Upper lobe of left lung (tissue), 6 donors: ENCODE data around the gene PRELP. TPM values are rescaled to one million over a fixed set of nuclear protein-coding genes. Genes with fewer than 3 reads are reported as not detected.

Experiments used
- ATAC-seq, 2 donors: fragments of 200-7000 bp; cut with Tn5 transposase; one replicate each; pipeline ENCODE4 v1.9.1; 2022; ENCODE audit warnings: mild to moderate bottlenecking in 2 of 2, moderate library complexity in 2 of 2; ENCODE audit not compliant: low FRiP score in 2 of 2
- DNase-seq, 2 donors: peaks; one replicate each; pipeline ENCODE4 v3.0.0-alpha.2; 2019 to 2020
- H3K27ac ChIP-seq, 4 donors: fragments of 200-600 bp; sonication (generic); one replicate each; pipeline ENCODE4 v1.5.1; 2016 to 2019
- H3K27me3 ChIP-seq, 4 donors: fragments of 200-600 bp; sonication (generic); one replicate each; pipeline ENCODE4 v1.5.1; 2017 to 2019
- H3K36me3 ChIP-seq, 4 donors: fragments of 200-600 bp; sonication (generic); one replicate each; pipeline ENCODE4 v1.5.1; 2016 to 2019
- H3K4me1 ChIP-seq, 4 donors: fragments of 200-600 bp; sonication (generic); one replicate each; pipeline ENCODE4 v1.5.1; 2018 to 2019
- H3K4me3 ChIP-seq, 4 donors: fragments of 200-600 bp; sonication (generic); one replicate each; pipeline ENCODE4 v1.5.1; 2017 to 2019; ENCODE audit warnings: mild to moderate bottlenecking in 2 of 4, moderate library complexity in 1 of 4
- H3K9me3 ChIP-seq, 4 donors: fragments of 200-600 bp; sonication (generic); one replicate each; pipeline ENCODE4 v1.5.1; 2018 to 2019
- EP300 ChIP-seq, 4 donors: sonication (generic); formaldehyde crosslinking; IDR thresholded peaks; one replicate each; pipeline ENCODE4 v1.5.1; 2017; ENCODE audit warnings: antibody characterized with exemption in 4 of 4, control low read depth in 2 of 4
- POLR2A ChIP-seq, 4 donors: fragments of 450-650 bp; IDR thresholded peaks; one replicate each; pipeline ENCODE4 v1.5.1; 2016 to 2017; ENCODE audit warnings: antibody characterized with exemption in 4 of 4, mild to moderate bottlenecking in 2 of 4
- POLR2AphosphoS5 ChIP-seq, 2 donors: sonication (generic); formaldehyde crosslinking; IDR thresholded peaks; one replicate each; pipeline ENCODE4 v1.5.1; 2017; ENCODE audit warnings: antibody characterized with exemption in 2 of 2
- WGBS, 2 donors: methylation state at CpG; one replicate each; pipeline ENCODE4 v1.1.5; 2017 to 2018; 5-methylcytosine and 5-hydroxymethylcytosine counted together
- total RNA-seq, 6 donors: library from RNA; depleted of rRNA in 4 of 6; stranded (reverse); fragments of >200 nt in 4 of 6; gene quantifications; one replicate each; pipeline versions ENCODE4 v1.1.0 to v1.2.1, GENCODE V29; 2016 to 2021
- TF ChIP-seq, protein P1 (sequence below), 6 experiments: fragments of 450-650 bp in 4 of 6; fragments of 200-600 bp in 2 of 6; sonication (generic) in 2 of 6; IDR thresholded peaks; one replicate each; pipeline ENCODE4 v1.5.1; 2016 to 2019; ENCODE audit warnings: antibody characterized with exemption in 6 of 6
- donor health status: DM: no; HTN: no; CAD: no; lungs with moderate emphysema.
- donor health status: DM: no; HTN: yes; CAD: no; lungs with severe emphysema.

Gene PRELP
- total RNA-seq, 6 donors from 2014 or later: 30.4 to 104 (median 47.3) TPM

DNA sequence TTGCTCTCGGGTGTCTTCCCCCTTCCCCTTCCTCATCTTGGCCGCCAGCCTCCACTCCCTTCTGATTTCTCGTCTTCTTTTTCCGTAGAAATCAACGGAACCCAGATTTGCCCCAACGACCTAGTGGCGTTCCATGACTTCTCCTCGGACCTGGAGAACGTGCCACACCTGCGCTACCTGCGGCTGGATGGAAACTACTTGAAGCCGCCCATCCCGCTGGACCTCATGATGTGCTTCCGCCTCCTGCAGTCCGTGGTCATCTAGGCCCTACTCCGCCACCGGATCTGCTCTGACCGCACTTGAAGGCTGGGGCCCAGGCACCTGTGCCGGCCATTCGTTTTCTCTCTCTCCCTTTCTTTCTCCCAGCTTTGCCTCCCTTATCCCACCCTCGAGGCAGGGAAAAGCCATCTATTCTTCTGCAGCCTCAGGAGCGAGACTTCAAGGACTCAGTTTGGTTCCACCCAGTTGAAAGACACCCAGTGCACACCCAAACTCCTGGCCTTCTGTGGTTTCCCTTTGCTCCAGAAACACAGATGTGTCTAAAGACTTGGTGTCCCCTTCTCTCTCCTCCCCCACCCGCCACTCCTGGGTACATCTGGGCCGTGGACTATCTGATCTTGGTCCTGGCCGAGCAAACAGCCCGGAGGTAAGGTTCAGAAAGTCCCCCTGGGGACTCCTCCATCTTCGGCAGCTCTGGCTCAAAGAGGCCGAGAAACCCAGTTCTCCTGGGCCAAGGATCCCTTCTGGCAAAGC is 11.2 kb downstream of the PRELP start:
- TF ChIP-seq POLR2A (IDR thresholded peaks at IDR 0.05) (no peak), POLR2AphosphoS5 (IDR thresholded peaks at IDR 0.05) (no peak), EP300 (IDR thresholded peaks at IDR 0.05) (no peak)
- TF ChIP-seq, protein P1, sequence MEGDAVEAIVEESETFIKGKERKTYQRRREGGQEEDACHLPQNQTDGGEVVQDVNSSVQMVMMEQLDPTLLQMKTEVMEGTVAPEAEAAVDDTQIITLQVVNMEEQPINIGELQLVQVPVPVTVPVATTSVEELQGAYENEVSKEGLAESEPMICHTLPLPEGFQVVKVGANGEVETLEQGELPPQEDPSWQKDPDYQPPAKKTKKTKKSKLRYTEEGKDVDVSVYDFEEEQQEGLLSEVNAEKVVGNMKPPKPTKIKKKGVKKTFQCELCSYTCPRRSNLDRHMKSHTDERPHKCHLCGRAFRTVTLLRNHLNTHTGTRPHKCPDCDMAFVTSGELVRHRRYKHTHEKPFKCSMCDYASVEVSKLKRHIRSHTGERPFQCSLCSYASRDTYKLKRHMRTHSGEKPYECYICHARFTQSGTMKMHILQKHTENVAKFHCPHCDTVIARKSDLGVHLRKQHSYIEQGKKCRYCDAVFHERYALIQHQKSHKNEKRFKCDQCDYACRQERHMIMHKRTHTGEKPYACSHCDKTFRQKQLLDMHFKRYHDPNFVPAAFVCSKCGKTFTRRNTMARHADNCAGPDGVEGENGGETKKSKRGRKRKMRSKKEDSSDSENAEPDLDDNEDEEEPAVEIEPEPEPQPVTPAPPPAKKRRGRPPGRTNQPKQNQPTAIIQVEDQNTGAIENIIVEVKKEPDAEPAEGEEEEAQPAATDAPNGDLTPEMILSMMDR (IDR thresholded peaks at IDR 0.05): no peak
- no peaks in the 10 kb centered on the region for H3K9me3 ChIP-seq
- peak overlapping the region in 1 of 4 donors; percentile 49 for H3K4me3 ChIP-seq
- peaks cover 4 to 15% (median 11%) of the 10 kb centered on the region in 4 donors for H3K4me1 ChIP-seq
- H3K36me3 ChIP-seq: peaks cover 0 to 6% (median 0%) of the 10 kb centered on the region in 4 donors
- 89 to 92% methylated on average over 24 to 28 of the region's 28 CpGs for whole genome bisulfite sequencing, 2 donors
- ATAC-seq: peak in 1 of 2 donors; percentile 30
- no peaks in the 10 kb centered on the region for H3K27me3 ChIP-seq
- H3K27ac ChIP-seq: peak overlapping the region; percentile 36 to 80 (median 57)
- DNase-seq: no peak

DNA sequence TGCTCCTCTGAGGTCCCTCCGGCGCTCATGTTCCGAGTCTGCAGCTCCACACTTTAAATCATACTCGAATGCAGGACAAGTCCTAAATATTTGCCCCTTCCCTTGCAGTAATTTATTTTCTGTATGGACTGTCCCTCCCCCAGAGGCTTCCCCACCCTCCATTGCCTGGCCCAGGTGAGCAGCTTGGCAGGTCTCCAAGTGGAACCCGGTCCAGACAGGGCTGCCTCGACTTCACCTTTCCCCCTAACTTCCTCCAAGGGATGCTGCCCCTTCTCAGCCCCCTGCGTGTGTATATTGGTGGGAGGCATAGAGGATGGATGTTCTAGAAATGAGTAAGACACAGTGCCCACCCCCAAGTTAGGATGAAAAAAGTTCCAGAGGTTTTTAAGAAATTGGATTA is 12.9 kb downstream of the PRELP start:
- H3K27ac ChIP-seq: peak overlapping the region in 1 of 4 donors; percentile 80
- H3K4me3 ChIP-seq: no peak overlapping the region
- peaks cover 0 to 6% (median 0%) of the 10 kb centered on the region in 4 donors for H3K36me3 ChIP-seq
- ATAC-seq (no peak), DNase-seq (no peak)
- no peak for TF ChIP-seq POLR2A (IDR thresholded peaks at IDR 0.05)
- TF ChIP-seq, protein P1 (IDR thresholded peaks at IDR 0.05): no peak
- no peak for TF ChIP-seq POLR2AphosphoS5 (IDR thresholded peaks at IDR 0.05)
- TF ChIP-seq EP300 (IDR thresholded peaks at IDR 0.05): no peak
- no peaks in the 10 kb centered on the region for H3K9me3 ChIP-seq
- peaks cover 4 to 13% (median 11%) of the 10 kb centered on the region in 4 donors for H3K4me1 ChIP-seq
- no peaks in the 10 kb centered on the region for H3K27me3 ChIP-seq
- 76 to 84% methylated on average over 7 of the region's 7 CpGs for WGBS, 2 donors

DNA sequence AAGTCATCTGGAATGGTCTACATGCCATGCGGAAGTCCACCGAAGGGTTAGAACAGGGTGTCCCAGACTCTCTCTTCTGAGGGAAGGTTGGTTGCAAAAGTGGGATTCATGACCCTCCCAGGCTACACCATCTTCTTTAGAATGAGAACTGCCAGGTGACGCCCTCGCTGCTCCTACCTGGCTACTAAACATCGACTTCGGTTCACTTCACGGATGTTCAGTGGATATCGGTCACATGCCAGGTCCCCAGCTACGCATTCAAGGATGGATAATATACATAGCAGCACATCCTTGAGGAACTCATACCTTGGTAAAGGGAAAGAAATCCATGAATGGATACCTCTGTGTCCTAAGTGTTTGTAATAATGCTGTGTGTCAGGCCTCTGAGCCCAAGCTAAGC is 15.0 kb downstream of the PRELP start:
- TF ChIP-seq POLR2A (IDR thresholded peaks at IDR 0.05) (no peak), POLR2AphosphoS5 (IDR thresholded peaks at IDR 0.05) (no peak), EP300 (IDR thresholded peaks at IDR 0.05) (no peak)
- TF ChIP-seq, protein P1 (IDR thresholded peaks at IDR 0.05): no peak
- Histone ChIP-seq H3K4me3 (no peak overlapping the region), H3K27me3 (no peaks in the 10 kb centered on the region), H3K36me3 (no peaks in the 10 kb centered on the region), H3K27ac (no peak overlapping the region), H3K9me3 (no peaks in the 10 kb centered on the region), H3K4me1 (peaks cover 4 to 13% (median 11%) of the 10 kb centered on the region in 4 donors)
- DNase-seq: no peak
- WGBS, 2 donors: 96% methylated on average over 9 of the region's 9 CpGs
- ATAC-seq: no peak

DNA sequence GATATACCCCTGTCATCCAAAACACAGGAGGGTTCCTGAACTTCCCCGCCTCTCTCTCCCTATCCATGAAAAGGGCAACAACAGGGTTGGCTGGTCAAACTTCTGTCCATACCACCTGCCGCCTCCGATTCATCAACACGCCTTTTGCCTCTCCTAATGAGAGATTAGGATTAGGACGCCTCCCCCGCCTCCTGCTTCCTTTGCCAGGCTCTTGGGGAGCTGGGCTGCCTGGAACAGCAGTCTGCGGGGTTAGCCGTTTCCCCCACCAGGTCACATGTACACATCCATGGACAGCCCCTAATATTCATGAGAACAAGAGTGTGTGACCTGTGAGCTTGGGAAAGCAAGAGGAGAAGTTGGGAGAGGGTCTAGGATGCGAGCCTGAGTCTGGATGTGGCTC is 16.1 kb downstream of the PRELP start:
- no peak for ATAC-seq
- no peak overlapping the region for H3K27ac ChIP-seq
- H3K4me3 ChIP-seq: no peak overlapping the region
- H3K4me1 ChIP-seq: peaks cover 4 to 13% (median 11%) of the 10 kb centered on the region in 4 donors
- no peaks in the 10 kb centered on the region for H3K36me3 ChIP-seq
- TF ChIP-seq, protein P1 (IDR thresholded peaks at IDR 0.05): no peak
- no peak for TF ChIP-seq EP300 (IDR thresholded peaks at IDR 0.05)
- no peak for TF ChIP-seq POLR2AphosphoS5 (IDR thresholded peaks at IDR 0.05)
- TF ChIP-seq POLR2A (IDR thresholded peaks at IDR 0.05): no peak
- H3K9me3 ChIP-seq: no peaks in the 10 kb centered on the region
- no peaks in the 10 kb centered on the region for H3K27me3 ChIP-seq
- no peak for DNase-seq
- WGBS, 2 donors: 83 to 86% methylated on average over 9 of the region's 9 CpGs
